ENCODE measurements around the gene CFAP100. TPM values are rescaled to one million over a fixed set of nuclear protein-coding genes. Genes with fewer than 3 reads are reported as not detected.

CFAP100 gene
- total RNA-seq, 1 experiment from 2014 or later = not detected

- H3K36me3 Mint-ChIP-seq (ENCODE audit: insufficient read depth, unreplicated experiment) = no peaks in the 10 kb centered on the region
- H3K27ac Mint-ChIP-seq (ENCODE audit: unreplicated experiment) = no peak overlapping the region
- H3K4me3 ChIP-seq (ENCODE audit: low read depth, low read length) = no peak overlapping the region
- no peaks in the 10 kb centered on the region for H3K4me1 Mint-ChIP-seq (ENCODE audit: low read depth, unreplicated experiment)
- ChIA-PET POLR2A (no interaction called here), CTCF (interaction anchor here (0.6 to 0.7 kb wide), 2 partner anchors 9 to 72 kb away, joined by 3 read pairs; no protein-coding TSS in a partner anchor)
- H3K9me3 Mint-ChIP-seq (ENCODE audit: unreplicated experiment) = no peaks in the 10 kb centered on the region
- no peaks in the 10 kb centered on the region for H3K4me1 ChIP-seq
- intact Hi-C loops (cut with micrococcal nuclease; ENCODE audit: unreplicated experiment) = no loop called here
- no TSS peak for BruUV-seq (replicated peaks)
- DNase-seq = no peak
- H3K36me3 ChIP-seq (ENCODE audit: control insufficient read depth, insufficient read depth, low read length) = no peaks in the 10 kb centered on the region
- H3K27me3 ChIP-seq (replicated peaks; ENCODE audit: control insufficient read depth, insufficient read depth, low read length) = no peaks in the 10 kb centered on the region; the same call in 1 of the 2 replicates
- peaks cover 11% of the 10 kb centered on the region for H3K27me3 Mint-ChIP-seq (ENCODE audit: insufficient read depth, unreplicated experiment)
- H3K9me3 ChIP-seq = no peaks in the 10 kb centered on the region
- TF ChIP-seq CTCF (IDR thresholded peaks at IDR 0.05; ENCODE audit: insufficient read depth in 1 of 2, low read depth in 1 of 2, low read length in 1 of 2, severe bottlenecking in 1 of 2, unreplicated experiment in 1 of 2) = no peak
- H3K4me3 Mint-ChIP-seq (ENCODE audit: unreplicated experiment) = no peak overlapping the region
Measured at GRCh38 chr3:126402178-126402577, 7.5 kb downstream of the CFAP100 start.

GRCh38 chr3:126402666-126403302 lies 8.1 kb downstream of the CFAP100 start:
- Histone ChIP-seq H3K4me1 (no peaks in the 10 kb centered on the region), H3K27me3 (replicated peaks; ENCODE audit: control insufficient read depth, insufficient read depth, low read length) (no peaks in the 10 kb centered on the region; the same call in 1 of the 2 replicates), H3K4me3 (ENCODE audit: low read depth, low read length) (no peak overlapping the region), H3K36me3 (ENCODE audit: control insufficient read depth, insufficient read depth, low read length) (no peaks in the 10 kb centered on the region), H3K9me3 (no peaks in the 10 kb centered on the region)
- Mint-ChIP-seq H3K4me3 (ENCODE audit: unreplicated experiment) (no peak overlapping the region), H3K27me3 (ENCODE audit: insufficient read depth, unreplicated experiment) (peaks cover 11% of the 10 kb centered on the region), H3K27ac (ENCODE audit: unreplicated experiment) (no peak overlapping the region), H3K36me3 (ENCODE audit: insufficient read depth, unreplicated experiment) (no peaks in the 10 kb centered on the region), H3K4me1 (ENCODE audit: low read depth, unreplicated experiment) (no peaks in the 10 kb centered on the region), H3K9me3 (ENCODE audit: unreplicated experiment) (no peaks in the 10 kb centered on the region)
- no peak for DNase-seq
- no peak for TF ChIP-seq CTCF (IDR thresholded peaks at IDR 0.05; ENCODE audit: insufficient read depth in 1 of 2, low read depth in 1 of 2, low read length in 1 of 2, severe bottlenecking in 1 of 2, unreplicated experiment in 1 of 2)
- POLR2A ChIA-PET = no interaction called here
- no TSS peak for BruUV-seq (replicated peaks)
- CTCF ChIA-PET = interaction anchor here (0.6 to 0.7 kb wide), 2 partner anchors 9 to 72 kb away, joined by 3 read pairs; no protein-coding TSS in a partner anchor
- intact Hi-C loops (cut with micrococcal nuclease; ENCODE audit: unreplicated experiment) = no loop called here

GRCh38 chr3:126406389-126407296 lies 11.9 kb downstream of the CFAP100 start:
- Histone ChIP-seq H3K4me1 (no peaks in the 10 kb centered on the region), H3K9me3 (no peaks in the 10 kb centered on the region), H3K4me3 (ENCODE audit: low read depth, low read length) (no peak overlapping the region), H3K36me3 (ENCODE audit: control insufficient read depth, insufficient read depth, low read length) (no peaks in the 10 kb centered on the region), H3K27me3 (replicated peaks; ENCODE audit: control insufficient read depth, insufficient read depth, low read length) (no peaks in the 10 kb centered on the region; the same call in 1 of the 2 replicates)
- Mint-ChIP-seq H3K27me3 (ENCODE audit: insufficient read depth, unreplicated experiment) (peaks cover 19% of the 10 kb centered on the region), H3K4me3 (ENCODE audit: unreplicated experiment) (no peak overlapping the region), H3K27ac (ENCODE audit: unreplicated experiment) (no peak overlapping the region), H3K9me3 (ENCODE audit: unreplicated experiment) (no peaks in the 10 kb centered on the region), H3K36me3 (ENCODE audit: insufficient read depth, unreplicated experiment) (no peaks in the 10 kb centered on the region), H3K4me1 (ENCODE audit: low read depth, unreplicated experiment) (no peaks in the 10 kb centered on the region)
- intact Hi-C loops (cut with micrococcal nuclease; ENCODE audit: unreplicated experiment) = no loop called here
- no peak for TF ChIP-seq CTCF (IDR thresholded peaks at IDR 0.05; ENCODE audit: insufficient read depth in 1 of 2, low read depth in 1 of 2, low read length in 1 of 2, severe bottlenecking in 1 of 2, unreplicated experiment in 1 of 2)
- POLR2A ChIA-PET = no interaction called here
- no peak for DNase-seq
- no TSS peak for BruUV-seq (replicated peaks)
- CTCF ChIA-PET = interaction anchor here (0.6 kb wide), 1 partner anchor 25 kb away, joined by 5 read pairs; no protein-coding TSS in a partner anchor

Data from Caco-2 (cell line).